NCI-H1436 treated with DMSO at 0.1 percent for 48 hours (cell line): ENCODE results near the gene USH2A.

Source experiments
- DNase-seq: peaks from one replicate; lab custom pipeline; 2025; lab: John Stamatoyannopoulos, UW

The USH2A gene

DNA sequence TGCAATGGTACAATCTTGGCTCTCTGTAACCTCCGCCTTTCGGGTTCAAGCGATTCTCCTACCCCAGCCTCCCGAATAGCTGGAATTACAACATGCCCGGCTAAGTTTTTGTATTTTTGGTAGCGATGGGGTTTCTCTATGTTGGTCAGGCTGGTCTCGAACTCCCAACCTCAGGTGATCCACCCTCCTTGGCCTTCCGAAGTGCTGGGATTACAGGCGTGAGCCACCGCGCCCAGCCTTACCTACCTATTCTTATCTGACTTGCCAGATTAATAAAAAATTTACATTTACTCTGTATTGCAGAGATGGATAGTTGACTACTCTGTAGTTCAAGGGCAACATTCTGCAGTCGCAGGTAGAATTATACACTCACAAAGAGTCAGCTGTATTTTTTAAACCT, 496.6 kb downstream of the USH2A start:
- no peak for DNase-seq

DNA sequence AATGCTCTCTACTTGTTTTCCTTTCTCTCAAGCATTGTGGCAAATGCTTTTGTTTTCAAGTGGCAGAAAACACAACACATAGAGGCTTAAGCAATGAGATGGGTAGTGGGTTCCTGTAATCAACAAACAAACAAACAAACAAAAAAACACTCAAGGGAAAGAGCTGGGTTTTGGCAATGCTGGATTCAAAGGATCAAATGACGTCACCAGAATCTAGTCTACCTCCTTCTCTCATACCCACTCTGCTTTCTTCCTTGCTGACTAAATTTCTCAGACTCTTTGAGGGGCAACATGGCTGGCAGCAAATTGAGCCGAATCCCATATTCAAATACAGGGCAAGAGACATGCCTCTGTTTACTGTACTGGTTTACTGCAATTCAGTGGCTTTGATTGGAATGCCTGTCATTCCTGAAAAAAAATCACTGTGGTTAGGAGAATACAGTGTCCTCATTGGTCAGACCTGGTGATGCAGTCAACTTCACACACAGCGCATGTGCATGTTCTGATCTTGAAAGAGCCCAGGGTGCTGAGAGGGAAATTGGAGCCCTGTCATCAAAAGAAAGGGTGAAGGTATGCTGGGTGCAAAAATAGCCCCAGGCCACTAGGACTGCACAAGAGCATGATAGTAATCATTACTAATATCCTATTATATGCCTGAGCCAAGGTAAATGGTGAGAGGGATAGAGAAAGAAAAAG, 500.0 kb downstream of the USH2A start:
- no peak for DNase-seq

DNA sequence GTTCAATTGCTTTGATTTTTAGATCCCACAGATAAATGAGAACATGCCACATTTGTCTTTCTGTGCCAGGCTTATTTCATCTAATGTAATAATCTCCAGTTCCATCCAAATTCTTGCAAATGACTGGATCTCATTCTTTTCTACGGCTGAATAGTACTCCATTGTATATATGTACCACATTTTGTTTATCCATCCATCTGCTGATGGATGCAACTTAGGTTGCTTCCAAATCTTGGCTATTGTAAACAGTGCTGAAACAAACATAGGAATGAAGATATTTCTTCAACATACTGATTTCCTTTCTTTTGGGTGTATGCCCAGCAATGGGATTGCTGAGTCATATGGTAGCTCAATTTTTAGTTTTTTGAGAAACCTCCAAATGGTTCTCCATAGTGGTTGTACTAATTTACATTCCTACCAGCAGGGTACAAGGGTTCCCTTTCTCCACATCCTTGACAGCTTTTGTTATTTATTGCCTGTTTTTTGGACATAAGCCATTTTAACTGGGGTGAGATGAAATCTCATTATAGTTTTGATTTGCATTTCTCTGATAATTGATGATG, 511.8 kb downstream of the USH2A start:
- no peak for DNase-seq

DNA sequence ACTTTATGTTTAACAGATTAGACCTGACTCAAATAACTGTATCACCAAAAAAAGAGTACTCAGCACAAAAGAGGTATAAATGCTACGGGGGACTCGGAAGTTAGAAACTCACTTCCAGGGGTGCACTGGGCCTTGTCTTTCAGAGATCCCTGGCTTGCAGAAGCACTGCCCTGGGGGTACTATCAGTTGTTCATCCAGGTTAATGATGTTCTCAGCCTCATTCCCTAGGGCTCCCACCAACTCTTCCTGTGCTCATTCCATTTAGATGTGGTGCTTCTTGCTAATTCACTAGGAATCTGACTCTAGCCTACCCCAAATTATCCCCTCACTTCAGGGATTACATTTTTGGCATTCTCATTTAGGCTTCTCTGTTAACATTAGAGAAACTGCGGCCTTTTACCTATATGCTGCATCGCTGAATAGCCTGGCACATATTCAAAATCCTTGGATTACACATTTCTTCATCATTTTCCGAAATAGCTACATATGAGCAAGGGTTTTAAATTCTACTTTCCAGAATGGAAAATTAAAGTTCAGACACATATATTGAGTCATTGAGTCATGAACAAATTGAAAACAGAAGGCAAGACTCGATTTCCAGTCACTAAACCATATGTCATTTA, 517.6 kb downstream of the USH2A start:
- no peak for DNase-seq

DNA sequence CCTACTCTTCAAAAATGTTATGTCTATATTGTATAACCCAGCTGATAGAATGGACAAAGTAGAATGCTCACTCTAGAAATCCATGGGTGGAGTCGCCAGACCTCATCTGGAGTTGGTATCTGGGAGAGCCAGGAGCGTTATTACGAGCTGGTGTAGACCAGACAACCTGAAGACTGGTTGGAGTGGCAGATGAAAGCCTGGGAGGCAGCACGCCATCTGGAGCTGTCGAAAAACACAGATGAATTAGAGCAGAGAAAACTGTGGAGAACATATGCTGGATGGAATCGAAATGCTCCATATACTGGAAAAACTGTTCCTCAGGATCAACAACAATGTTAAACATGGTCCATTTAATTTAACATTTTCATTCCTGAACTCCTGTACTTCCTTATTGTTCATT, 522.6 kb downstream of the USH2A start:
- no peak for DNase-seq

DNA sequence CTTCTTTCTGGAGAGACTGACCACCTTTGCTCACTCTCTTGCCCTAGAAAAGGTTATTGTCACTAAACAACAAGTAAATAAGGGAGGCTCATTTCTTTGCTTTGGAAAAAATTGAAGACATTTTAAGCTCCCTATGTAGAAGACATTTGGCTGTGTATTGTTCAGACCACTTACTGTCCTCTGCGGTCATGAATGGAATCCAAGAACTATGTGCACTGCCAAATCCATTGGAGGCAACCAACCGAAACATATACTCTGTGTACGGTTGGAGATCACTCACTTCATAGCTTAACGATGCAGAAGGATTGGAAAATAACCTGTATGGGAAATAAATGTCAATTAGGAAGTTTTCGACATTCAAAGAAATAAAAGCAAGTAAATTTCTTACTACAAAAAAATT, 523.3 kb downstream of the USH2A start:
- DNase-seq: no peak

DNA sequence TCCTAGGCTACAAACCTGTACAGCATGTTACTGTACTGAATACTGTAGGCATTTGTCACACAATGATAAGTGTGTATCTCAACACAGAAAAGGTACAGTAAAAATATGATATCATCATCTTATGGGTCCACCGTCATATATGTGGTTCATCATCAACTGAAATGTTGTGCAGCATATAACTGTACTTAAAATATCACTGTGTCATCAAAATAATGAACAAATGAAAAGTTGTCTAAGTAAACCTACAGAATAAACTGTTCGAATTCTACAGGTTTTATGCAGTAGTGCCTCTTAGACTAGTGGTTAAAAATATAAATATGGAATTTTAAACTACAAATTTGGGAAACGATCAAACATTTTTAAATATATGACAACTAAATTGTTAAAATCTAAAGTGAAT, 527.4 kb downstream of the USH2A start:
- DNase-seq: no peak

DNA sequence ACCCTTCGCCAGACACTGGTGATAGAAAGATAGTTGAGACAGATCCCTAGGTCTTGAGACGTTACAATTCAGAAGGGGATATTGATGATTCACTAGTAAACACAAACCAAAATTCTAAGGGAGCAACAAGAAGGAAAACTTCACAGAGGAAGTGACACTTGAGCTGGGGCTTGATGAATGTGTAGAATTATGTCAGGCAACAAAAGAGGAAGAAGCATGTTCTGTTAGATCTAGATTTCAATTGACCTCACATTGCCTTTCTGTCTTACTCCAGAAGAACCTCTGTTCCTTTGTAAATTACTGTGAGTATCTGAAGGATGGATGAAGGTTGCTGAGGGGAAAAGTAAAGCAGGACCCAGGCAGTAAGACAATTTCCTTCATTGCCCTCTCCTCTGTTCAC, 528.0 kb downstream of the USH2A start:
- no peak for DNase-seq

DNA sequence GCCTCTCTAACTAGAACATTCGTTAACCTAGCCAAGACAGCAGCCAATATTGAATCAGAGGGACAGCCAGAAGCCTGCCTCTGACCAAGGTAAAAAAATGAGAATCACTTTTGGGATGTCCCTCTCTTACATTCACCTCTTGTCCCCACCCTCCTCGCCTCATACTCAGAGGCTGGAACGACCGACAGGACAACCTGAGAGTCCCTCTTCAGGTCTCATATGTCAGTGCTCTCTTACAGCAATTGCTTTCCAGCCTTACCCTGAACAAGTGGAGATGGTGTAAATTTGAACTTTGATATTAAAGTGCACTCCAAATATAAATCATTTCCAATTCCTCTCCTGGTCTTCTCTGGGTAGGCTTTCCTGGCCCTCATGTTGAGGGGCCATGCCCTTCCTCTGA, 528.6 kb downstream of the USH2A start:
- DNase-seq: no peak

DNA sequence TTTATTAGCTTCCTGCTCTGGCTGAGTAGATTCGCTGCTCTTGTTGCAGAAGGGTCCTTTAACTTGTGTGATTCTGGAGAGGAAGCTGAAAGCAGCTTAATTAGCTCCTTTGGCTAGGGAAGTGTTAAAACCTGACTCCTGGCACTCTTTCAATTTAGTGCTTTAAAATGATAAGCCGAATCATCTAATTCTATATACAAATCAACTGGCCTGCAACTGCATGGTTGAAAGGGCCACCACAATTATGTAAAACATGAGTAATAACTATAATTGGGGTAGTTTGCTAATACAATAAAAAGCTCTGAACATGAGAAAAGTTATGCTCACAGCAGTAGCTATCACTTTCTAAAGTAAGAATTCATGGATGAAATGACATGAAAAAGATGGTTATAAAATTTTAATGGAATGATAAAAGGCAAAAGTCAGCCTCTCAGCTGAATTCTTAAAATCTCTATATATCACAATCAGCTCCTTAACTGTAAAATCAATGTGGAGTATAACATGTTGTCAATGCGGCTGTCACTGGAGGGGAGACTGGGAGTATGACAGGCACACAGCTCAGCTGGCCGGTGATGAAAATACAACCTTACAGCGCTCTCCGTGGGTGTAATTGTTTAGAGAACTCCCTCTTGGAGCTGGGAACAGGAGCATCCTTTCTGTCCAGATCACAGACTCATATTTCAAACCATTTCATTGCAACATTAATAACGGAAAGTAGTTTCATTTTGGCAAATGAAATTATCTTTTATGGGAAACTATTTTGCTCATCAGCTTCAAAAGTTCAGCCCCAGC, 531.8 kb downstream of the USH2A start:
- peak; percentile 59 for DNase-seq

DNA sequence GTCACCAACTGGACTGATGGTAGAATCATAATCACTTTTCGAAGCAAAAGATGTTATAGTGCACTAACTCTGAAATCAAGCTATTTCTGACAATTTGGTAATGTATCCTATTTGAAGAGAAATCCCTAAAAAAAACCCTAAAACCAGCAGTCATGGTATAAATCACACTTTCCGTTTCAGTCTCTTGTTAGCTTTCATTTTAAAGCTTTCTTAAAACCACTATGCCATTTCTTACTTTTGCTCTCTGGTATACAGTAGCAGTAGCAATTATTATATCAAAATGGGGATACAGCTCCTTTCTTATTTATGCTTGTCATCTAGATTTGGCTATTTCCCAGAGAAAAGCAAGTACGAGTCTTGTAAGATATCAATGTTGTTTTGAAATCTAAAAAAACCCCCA, 532.8 kb downstream of the USH2A start:
- no peak for DNase-seq

DNA sequence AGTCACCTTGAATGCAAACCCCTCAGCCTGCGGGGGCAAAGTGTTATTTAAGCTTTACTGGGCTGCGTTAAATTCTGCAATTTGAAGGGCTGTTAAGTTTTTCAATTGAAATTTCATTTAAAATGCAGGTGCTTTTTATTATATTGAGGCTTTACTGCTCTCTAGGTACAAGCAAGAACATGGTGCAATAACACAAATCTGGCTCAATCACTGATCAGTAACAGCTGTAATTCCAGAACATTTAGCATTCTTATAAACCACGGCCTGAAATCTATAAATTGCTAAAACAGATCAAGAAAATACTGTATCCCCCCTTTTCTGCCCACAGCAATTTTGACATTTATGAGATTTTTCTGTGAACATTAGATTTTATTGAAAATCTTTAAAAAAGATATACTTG, 533.4 kb downstream of the USH2A start:
- DNase-seq: no peak

DNA sequence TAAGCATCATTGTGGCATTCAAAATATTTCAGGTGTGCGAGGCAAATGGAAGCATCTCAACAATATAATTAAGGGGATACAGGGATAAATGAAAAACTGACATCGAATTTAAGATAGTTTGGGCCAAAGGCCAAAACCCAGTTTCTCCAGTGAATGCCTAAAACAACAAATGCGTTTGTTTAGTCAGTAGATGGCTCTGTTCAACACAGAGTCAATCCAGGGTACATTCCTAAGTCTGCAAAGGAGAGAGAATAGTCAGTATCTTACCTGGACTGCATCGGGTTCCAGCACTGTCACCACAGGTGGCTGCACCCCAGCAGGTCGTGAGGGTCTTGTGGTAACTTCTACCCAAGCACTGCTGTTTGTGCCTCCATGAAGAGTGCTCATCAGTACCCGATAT, 535.1 kb downstream of the USH2A start:
- no peak for DNase-seq

DNA sequence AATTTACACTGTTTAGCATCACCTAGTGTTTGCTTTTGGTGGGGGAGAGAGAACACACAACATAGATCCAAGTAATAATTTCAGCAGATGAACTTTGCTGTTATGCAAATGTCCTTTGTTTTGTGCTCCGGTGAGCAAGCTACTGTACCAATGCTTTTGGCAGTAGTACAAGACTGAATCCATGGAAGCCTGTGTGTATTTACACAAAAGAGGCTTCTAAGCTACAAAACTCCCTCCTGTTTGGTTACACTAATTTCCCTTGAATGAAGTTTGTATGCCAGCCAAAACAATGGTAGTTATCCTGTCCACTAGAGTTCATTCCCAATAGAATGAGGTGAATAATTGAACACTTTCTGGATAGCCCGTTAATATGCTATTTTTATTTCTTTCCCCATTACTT, 535.6 kb downstream of the USH2A start:
- no peak for DNase-seq

DNA sequence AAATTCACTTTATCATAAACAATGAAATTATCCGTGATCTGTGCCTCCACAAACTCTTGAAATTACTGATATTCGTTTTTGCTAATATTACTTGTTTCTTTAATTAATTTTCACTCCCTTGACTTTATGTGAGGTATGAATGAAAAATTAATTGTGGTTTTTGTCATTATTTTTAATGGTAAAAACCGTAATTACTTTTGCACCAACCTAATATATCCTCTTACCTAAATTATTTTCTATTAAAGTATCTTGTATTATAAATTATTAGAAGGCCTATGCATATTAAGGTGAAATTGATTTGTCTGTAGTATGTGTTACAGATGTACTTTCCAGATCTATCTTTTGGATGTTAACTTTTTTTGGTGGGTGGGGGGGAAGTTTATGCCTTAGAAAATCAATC, 540.2 kb downstream of the USH2A start:
- DNase-seq: no peak

DNA sequence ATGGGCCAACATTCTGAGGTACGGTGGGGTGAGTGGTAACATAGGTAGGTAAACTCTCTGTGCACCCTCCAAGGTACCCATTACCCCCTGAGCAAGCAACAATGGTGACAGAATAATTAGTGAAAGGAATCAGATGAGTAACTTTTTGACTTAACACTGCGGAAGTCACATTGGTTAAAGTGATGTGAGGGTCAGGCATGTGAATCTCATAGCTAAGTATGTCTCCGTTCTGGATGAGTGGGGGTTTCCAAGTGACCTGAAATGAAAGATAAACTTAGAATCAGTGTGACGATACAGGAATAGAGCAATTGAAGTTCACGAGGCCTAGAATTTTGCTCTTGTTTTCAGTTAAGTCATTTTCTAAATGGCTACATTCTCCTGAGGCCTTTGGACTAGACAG, 544.4 kb downstream of the USH2A start:
- DNase-seq: no peak

DNA sequence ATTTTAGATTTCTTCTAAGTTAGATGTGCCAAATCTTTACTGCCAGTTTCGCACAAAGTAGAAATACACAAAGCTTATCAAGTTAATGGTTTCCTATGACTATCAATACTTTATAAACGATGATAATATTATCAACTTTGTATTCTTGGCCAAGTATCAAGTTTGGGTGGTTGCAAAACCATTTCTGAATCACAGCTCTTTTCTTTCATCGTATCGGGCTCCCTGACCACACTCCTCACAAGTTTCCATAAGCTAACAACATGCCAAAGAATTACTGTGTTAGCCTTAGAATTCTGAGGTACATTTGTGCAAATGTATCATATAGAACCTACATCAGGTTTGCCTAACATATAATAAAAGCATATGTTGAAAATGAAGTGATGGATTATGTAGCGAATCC, 545.1 kb downstream of the USH2A start:
- no peak for DNase-seq

DNA sequence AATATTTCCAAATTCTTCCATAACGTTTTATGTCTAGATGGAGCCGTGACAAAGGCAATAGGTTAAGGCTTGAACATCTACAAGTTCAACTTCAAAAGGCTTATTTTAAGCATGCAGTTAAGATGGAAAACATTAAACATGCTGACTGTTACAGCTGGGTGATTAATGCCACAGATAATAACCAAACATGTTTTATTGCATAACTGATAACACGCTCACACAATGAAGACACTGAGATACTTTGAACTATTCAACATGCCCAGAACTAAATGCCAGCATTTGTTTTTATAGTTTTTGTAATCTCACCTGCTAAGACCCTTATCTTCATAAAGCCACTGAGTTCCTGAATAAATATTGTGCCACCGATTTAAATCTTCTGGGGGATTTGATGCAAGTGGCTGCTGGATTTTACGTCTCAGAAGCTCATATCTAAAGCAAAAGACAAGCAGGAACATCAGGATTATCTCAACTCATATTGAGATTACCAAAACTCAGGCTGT, 545.7 kb downstream of the USH2A start:
- DNase-seq: no peak

DNA sequence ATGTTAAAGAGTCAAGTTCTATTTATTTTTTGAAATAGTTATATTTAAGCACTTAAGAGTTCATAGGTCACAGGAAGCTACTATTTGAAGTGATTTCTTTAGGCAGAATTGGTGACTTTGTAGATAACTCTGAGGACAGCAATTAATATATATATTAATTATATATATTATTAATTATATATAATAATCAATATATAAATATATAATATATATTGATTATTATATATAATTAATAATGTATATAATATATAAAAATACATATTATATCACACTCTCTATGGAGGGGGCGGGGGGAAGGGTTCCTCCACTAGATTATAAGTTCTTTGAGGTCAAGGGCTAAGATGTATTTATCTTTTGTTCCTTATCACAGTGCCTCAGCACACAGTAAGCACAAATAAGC, 547.5 kb downstream of the USH2A start:
- no peak for DNase-seq

DNA sequence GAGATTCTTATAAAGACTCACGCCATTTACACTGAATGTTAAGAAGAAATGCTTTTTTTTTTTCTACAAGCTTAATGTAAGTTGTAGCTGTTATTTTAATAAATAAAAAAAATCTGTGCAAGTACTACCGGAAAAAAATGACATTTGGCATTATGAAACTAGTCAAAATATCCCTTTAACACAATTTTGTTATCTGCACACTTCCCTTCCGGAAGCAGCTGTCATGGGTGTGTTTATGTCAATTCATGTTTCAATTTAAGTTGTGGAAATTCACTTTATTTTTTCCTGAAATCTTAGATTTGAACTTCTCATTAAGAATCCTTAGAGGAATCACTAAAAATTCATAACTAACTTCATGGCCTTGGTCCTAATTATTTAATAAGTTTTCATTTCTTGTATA, 548.0 kb downstream of the USH2A start:
- DNase-seq: no peak

DNA sequence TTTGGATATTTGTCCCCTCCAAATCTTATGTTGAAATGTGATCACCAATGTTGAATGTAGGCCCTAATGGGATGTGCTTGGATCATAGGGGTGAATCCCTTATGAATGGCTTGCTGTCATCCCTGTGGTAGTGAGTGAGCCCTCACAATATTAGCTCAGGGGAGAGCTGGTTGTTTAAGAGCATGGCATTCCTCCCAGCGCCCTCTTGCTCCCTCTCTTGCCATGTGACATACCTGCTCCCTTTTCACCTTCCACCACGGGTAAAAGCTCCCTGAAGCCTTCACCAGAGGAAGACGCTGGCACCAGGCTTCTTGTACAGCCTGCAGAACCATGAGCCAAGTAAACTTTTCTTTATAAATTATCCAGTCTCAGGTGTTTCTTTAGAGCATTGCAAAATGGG, 550.6 kb downstream of the USH2A start:
- DNase-seq: no peak

DNA sequence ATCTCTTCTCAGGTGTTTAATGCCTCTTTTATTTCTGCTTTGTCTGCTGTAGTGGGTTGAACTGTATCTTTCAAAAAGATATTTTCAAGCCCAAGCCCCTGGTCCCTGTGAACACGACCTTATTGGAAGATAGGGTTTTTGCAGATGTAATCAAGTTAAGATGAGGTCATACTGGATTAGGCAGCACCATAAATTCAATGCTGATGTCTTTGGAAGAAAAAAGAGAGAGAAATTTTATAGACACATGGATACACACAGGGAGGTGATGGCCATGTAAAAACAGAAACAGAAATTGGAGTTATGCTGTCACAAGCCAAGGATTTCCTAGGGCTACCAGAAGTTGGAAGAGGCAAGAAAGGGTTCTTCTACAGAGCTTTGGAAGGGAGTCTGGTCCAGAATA, 554.7 kb downstream of the USH2A start:
- no peak for DNase-seq

DNA sequence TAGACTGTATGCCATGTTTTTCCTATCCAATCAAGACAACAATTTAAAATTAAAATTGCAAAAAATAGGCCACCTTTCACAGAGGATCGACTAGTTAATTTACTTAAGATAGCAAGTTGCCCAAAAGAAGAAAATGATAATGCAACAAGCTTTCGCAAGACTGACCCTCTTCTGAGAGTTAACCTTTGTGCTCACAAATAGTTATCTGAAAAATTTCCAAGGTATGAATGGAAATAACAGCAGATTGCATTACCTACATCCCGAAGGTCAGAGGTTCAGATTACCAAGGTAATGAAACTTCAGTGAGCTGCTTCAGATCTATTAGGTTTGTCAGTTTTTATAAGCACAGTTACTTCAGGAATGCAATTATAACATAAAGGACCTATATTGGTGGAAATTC, 558.2 kb downstream of the USH2A start:
- DNase-seq: no peak
